H1 (cell line): ENCODE data around the gene JPH2. TPM values are rescaled to one million over a fixed set of nuclear protein-coding genes. Genes with fewer than 3 reads are reported as not detected.

Source experiments
- CTCF ChIA-PET: fragments of 300-600 bp; sonication (Branson Sonifier 250); formaldehyde crosslinking; loops from one replicate; lab custom pipeline; 2021; ENCODE audit not compliant: partially characterized antibody; lab: Charles Lee
- POLR2A ChIA-PET: fragments of 300-600 bp; sonication (Branson Sonifier 250); formaldehyde crosslinking; loops from one replicate; lab custom pipeline; 2021; ENCODE audit warnings: inconsistent platforms; ENCODE audit not compliant: partially characterized antibody; lab: Charles Lee
- DNase-seq, 2 experiments: peaks; one replicate each; pipeline versions ENCODE4 v3.0.0 to v3.0.0-alpha.2; 2010 to 2022; ENCODE audit warnings: low spot score in 2 of 2, low read depth in 1 of 2, mixed read lengths in 1 of 2
- FAIRE-seq: peaks from 2 replicates; lab custom pipeline; 2011; peaks lifted over from hg19 to GRCh38; lab: Jason Lieb, UNC
- H2AFZ ChIP-seq: 2 replicates; pipeline ENCODE4 v1.8.1; 2012; ENCODE audit warnings: low read length, inconsistent platforms
- H2AK5ac ChIP-seq: 2 replicates; pipeline ENCODE4 v1.6.1; 2013; ENCODE audit warnings: low read depth, low read length
- H2BK120ac ChIP-seq: replicated peaks from 2 replicates; pipeline ENCODE3; 2013; ENCODE audit warnings: low read depth, low read length, inconsistent platforms
- H2BK12ac ChIP-seq: 2 replicates; pipeline ENCODE4 v1.6.1; 2013; ENCODE audit warnings: low read depth, low read length
- H2BK15ac ChIP-seq: 2 replicates; pipeline ENCODE4 v1.6.1; 2013; ENCODE audit warnings: low read length
- H2BK20ac ChIP-seq: 2 replicates; pipeline ENCODE4 v1.6.1; 2013; ENCODE audit warnings: low read length
- H2BK5ac ChIP-seq: 2 replicates; pipeline ENCODE4 v1.6.1; 2013; ENCODE audit warnings: low read depth, low read length
- H3K14ac ChIP-seq: 2 replicates; pipeline ENCODE4 v1.6.1; 2013; ENCODE audit warnings: inconsistent platforms; ENCODE audit not compliant: insufficient read length
- H3K18ac ChIP-seq: 2 replicates; pipeline ENCODE4 v1.6.1; 2013; ENCODE audit warnings: low read length; ENCODE audit errors: extremely low read depth
- H3K23ac ChIP-seq: 2 replicates; pipeline ENCODE4 v1.6.1; 2013; ENCODE audit warnings: inconsistent platforms; ENCODE audit not compliant: insufficient read length
- H3K23me2 ChIP-seq: 2 replicates; pipeline ENCODE4 v1.6.1; 2013; ENCODE audit warnings: low read depth, low read length
- H3K27ac ChIP-seq: 2 replicates; pipeline ENCODE4 v1.6.1; 2011; ENCODE audit warnings: low read depth, low read length, inconsistent platforms
- H3K27me3 ChIP-seq, 4 experiments: replicated peaks in 1 of 4; 1 replicate in 1 of 4; 2 replicates in 3 of 4; pipeline versions ENCODE4 v1.6.1 to v1.8.1; 2011 to 2013; ENCODE audit warnings: low read length in 3 of 4, mild to moderate bottlenecking in 3 of 4, inconsistent platforms in 2 of 4, mixed read lengths in 2 of 4, moderate library complexity in 1 of 4; ENCODE audit not compliant: control insufficient read depth in 3 of 4, insufficient read depth in 3 of 4; ENCODE audit errors: extremely low read depth in 1 of 4
- H3K36me3 ChIP-seq, 4 experiments: 2 replicates each; pipeline versions ENCODE4 v1.6.1 to v1.8.1; 2011 to 2013; ENCODE audit warnings: mild to moderate bottlenecking in 4 of 4, low read length in 3 of 4, moderate library complexity in 2 of 4, control low read depth in 1 of 4, inconsistent platforms in 1 of 4; ENCODE audit not compliant: insufficient read depth in 4 of 4, control insufficient read depth in 2 of 4
- H3K4ac ChIP-seq: replicated peaks from 2 replicates; pipeline ENCODE3; 2013; ENCODE audit warnings: low read length, low read depth, mixed read lengths, inconsistent platforms; ENCODE audit not compliant: insufficient read length
- H3K4me1 ChIP-seq, 4 experiments: replicated peaks in 1 of 4; 1 replicate in 1 of 4; 2 replicates in 3 of 4; pipeline versions ENCODE4 v1.6.1 to v1.8.1; 2011 to 2013; ENCODE audit warnings: low read length in 3 of 4, inconsistent platforms in 2 of 4, mixed read lengths in 1 of 4; ENCODE audit not compliant: insufficient read depth in 4 of 4, control insufficient read depth in 3 of 4
- H3K4me2 ChIP-seq, 2 experiments: 2 replicates each; pipeline versions ENCODE4 v1.6.1 to v1.8.1; 2011 to 2013; ENCODE audit warnings: low read depth in 2 of 2, low read length in 2 of 2, control low read depth in 1 of 2, inconsistent platforms in 1 of 2, mild to moderate bottlenecking in 1 of 2; ENCODE audit not compliant: insufficient read depth in 1 of 2
- H3K4me3 ChIP-seq, 4 experiments: fragments of 200-600, 300-600 bp in 1 of 4; sonication (generic), shearing (Covaris generic), sonication (Bioruptor Twin) in 1 of 4; 2 replicates each; pipeline versions ENCODE4 v1.5.1 to v1.8.1; 2011 to 2016; ENCODE audit warnings: low read length in 4 of 4, low read depth in 3 of 4, control low read depth in 2 of 4, inconsistent platforms in 2 of 4, mild to moderate bottlenecking in 2 of 4, mixed read lengths in 1 of 4, moderate library complexity in 1 of 4; ENCODE audit not compliant: insufficient read depth in 2 of 4; ENCODE audit errors: extremely low read depth in 1 of 4
- H3K56ac ChIP-seq: replicated peaks from 2 replicates; pipeline ENCODE3; 2013; ENCODE audit warnings: low read depth, mild to moderate bottlenecking, mixed read lengths, low read length, inconsistent platforms; ENCODE audit not compliant: insufficient read length
- H3K79me1 ChIP-seq: 2 replicates; pipeline ENCODE4 v1.6.1; 2013; ENCODE audit warnings: low read depth, low read length, control low read depth
- H3K79me2 ChIP-seq, 2 experiments: 2 replicates each; pipeline versions ENCODE4 v1.6.1 to v1.8.1; 2012 to 2013; ENCODE audit warnings: low read length in 2 of 2, mild to moderate bottlenecking in 2 of 2, inconsistent platforms in 1 of 2; ENCODE audit not compliant: insufficient read depth in 2 of 2, control insufficient read depth in 1 of 2
- H3K9ac ChIP-seq, 4 experiments: replicated peaks in 1 of 4; 1 replicate in 1 of 4; 2 replicates in 3 of 4; pipeline versions ENCODE4 v1.6.1 to v1.8.1; 2011 to 2013; ENCODE audit warnings: low read depth in 3 of 4, low read length in 3 of 4, control low read depth in 2 of 4, mild to moderate bottlenecking in 2 of 4, moderate library complexity in 2 of 4, inconsistent platforms in 1 of 4; ENCODE audit errors: extremely low read depth in 1 of 4
- H3K9me3 ChIP-seq, 2 experiments: 2 replicates each; pipeline versions ENCODE4 v1.6.1 to v1.8.1; 2012 to 2013; ENCODE audit warnings: mild to moderate bottlenecking in 2 of 2, moderate library complexity in 2 of 2, control low read depth in 1 of 2, inconsistent platforms in 1 of 2, low read depth in 1 of 2, low read length in 1 of 2, mixed read lengths in 1 of 2; ENCODE audit not compliant: insufficient read depth in 2 of 2
- H4K20me1 ChIP-seq, 2 experiments: replicated peaks in 1 of 2; 2 replicates each; pipeline versions ENCODE3 to v1.8.1; 2011 to 2013; ENCODE audit warnings: inconsistent platforms in 2 of 2, low read length in 2 of 2, mild to moderate bottlenecking in 1 of 2; ENCODE audit not compliant: insufficient read depth in 2 of 2, control insufficient read depth in 1 of 2
- H4K5ac ChIP-seq: 2 replicates; pipeline ENCODE4 v1.6.1; 2013; ENCODE audit warnings: low read length, low read depth, mixed read lengths, inconsistent platforms; ENCODE audit not compliant: insufficient read length
- H4K8ac ChIP-seq: 2 replicates; pipeline ENCODE4 v1.8.0; 2013; ENCODE audit warnings: mild to moderate bottlenecking, moderate library complexity, low read length, inconsistent platforms; ENCODE audit not compliant: insufficient read depth; ENCODE audit errors: extremely low read depth
- H4K91ac ChIP-seq: replicated peaks from 2 replicates; pipeline ENCODE3; 2013; ENCODE audit warnings: low read length, mixed read lengths, inconsistent platforms; ENCODE audit not compliant: insufficient read length
- CEBPB ChIP-seq: IDR thresholded peaks from 2 replicates; pipeline ENCODE4 v1.6.1; 2012; ENCODE audit warnings: low read depth, low read length
- GTF2F1 ChIP-seq: IDR thresholded peaks from 2 replicates; pipeline ENCODE4 v1.6.1; 2012; ENCODE audit warnings: low read depth, low read length, improper control_type of control experiment, borderline replicate concordance
- SIN3A ChIP-seq, 2 experiments: IDR thresholded peaks in 1 of 2; conservative IDR thresholded peaks in 1 of 2; 2 replicates each; pipeline ENCODE4 v1.6.1; 2011 to 2012; ENCODE audit warnings: low read length in 2 of 2, improper control_type of control experiment in 1 of 2, low read depth in 1 of 2, mild to moderate bottlenecking in 1 of 2
- SRF ChIP-seq: IDR thresholded peaks from 2 replicates; pipeline ENCODE4 v1.6.1; 2011; ENCODE audit warnings: mild to moderate bottlenecking, low read depth, low read length, moderate library complexity
- WGBS, 2 experiments: shearing (Covaris generic) in 1 of 2; methylation state at CpG; one replicate each; pipeline versions ENCODE4 v1.1.6 to v1.1.7; 2013 to 2015; ENCODE audit warnings: low lambda C conversion rate in 2 of 2, mixed read lengths in 2 of 2, inconsistent platforms in 1 of 2, low coverage in 1 of 2, missing lambda C conversion rate in 1 of 2; ENCODE audit not compliant: insufficient replicate concordance in 2 of 2, insufficient coverage in 1 of 2, insufficient read length in 1 of 2; ENCODE audit errors: extremely low coverage in 1 of 2, missing lambda C conversion rate in 1 of 2; 5-methylcytosine and 5-hydroxymethylcytosine counted together
- polyA plus RNA-seq, 7 experiments: library from polyadenylated mRNA; depleted of rRNA in 3 of 7; stranded (reverse) in 5 of 7; unstranded in 2 of 7; fragments of >200 nt in 5 of 7; fragments of 200-250 nt in 2 of 7; gene quantifications; 1 replicate in 5 of 7; 2 replicates in 1 of 7; 4 replicates in 1 of 7; pipeline versions ENCODE4 v1.2.1 to v1.2.3, GENCODE V29; 2011 to 2013; ENCODE audit warnings: missing spikeins in 2 of 7, mixed read lengths in 2 of 7
- total RNA-seq: library from RNA; stranded (reverse); fragmentation: NEBNext Ultra II Directional; extraction: Animal tissue kit (Norgen Biotek cat#: 25700); gene quantifications from 2 replicates; pipeline ENCODE4 v1.2.1, GENCODE V29; 2021

JPH2 gene
- total and polyA plus RNA-seq, 2 of the 8 experiments (the other 6 are each of a cell fraction or from before 2014, with no cell fraction given): 0.59 to 1.3 TPM

- no peak overlapping the region for H2BK5ac ChIP-seq
- H3K4me2 ChIP-seq: no peak overlapping the region
- H3K9me3 ChIP-seq: no peaks in the 10 kb centered on the region
- H3K14ac ChIP-seq: no peak overlapping the region
- peaks cover 4 to 34% (median 15%) of the 10 kb centered on the region in 4 experiments; a peak in 5 of 8 replicates for H3K36me3 ChIP-seq
- H2BK20ac ChIP-seq: no peak overlapping the region
- no peak overlapping the region for H3K9ac ChIP-seq
- H3K23me2 ChIP-seq: peaks cover 8% of the 10 kb centered on the region
- peaks cover 1 to 6% (median 4%) of the 10 kb centered on the region in 4 experiments for H3K4me1 ChIP-seq
- 79% methylated on average over 3 of the region's 3 CpGs; no CpG with 5 or more reads in 1 of the 2 experiments for WGBS, 2 experiments
- no peak overlapping the region for H2AK5ac ChIP-seq
- H3K79me1 ChIP-seq: peaks cover 5% of the 10 kb centered on the region
- H3K23ac ChIP-seq: no peak overlapping the region
- ChIA-PET POLR2A (no interaction called here), CTCF (interaction anchor here (1.2 to 1.9 kb wide), 2 partner anchors 15 to 91 kb away, joined by 3 to 7 read pairs; no protein-coding TSS in a partner anchor)
- peaks cover 11 to 70% of the 10 kb centered on the region in 2 experiments for H3K79me2 ChIP-seq
- H3K18ac ChIP-seq: no peak overlapping the region
- no peak overlapping the region for H2BK120ac ChIP-seq
- no peak overlapping the region for H3K27ac ChIP-seq
- no peak overlapping the region for H3K4ac ChIP-seq
- no peak overlapping the region for H3K56ac ChIP-seq
- TF ChIP-seq CEBPB (no peak), GTF2F1 (no peak), SIN3A (conservative IDR thresholded peaks at IDR 0.05 in 1 of 2, IDR thresholded peaks at IDR 0.05 in 1 of 2; ENCODE audit: low read depth in 1 of 2, low read length in 2 of 2) (no peak), SRF (no peak)
- FAIRE-seq (no peak), DNase-seq (no peak)
- no peaks in the 10 kb centered on the region for H3K27me3 ChIP-seq
- H4K91ac ChIP-seq: no peak overlapping the region
- no peak overlapping the region for H2AFZ ChIP-seq
- H2BK15ac ChIP-seq: no peak overlapping the region
- H3K4me3 ChIP-seq: no peak overlapping the region
- H4K5ac ChIP-seq: no peak overlapping the region
- H2BK12ac ChIP-seq: no peak overlapping the region
- H4K20me1 ChIP-seq: peaks cover 3 to 6% of the 10 kb centered on the region in 2 experiments
- no peak overlapping the region for H4K8ac ChIP-seq
Observed at GRCh38 chr20:44207126-44207723, 20.2 kb upstream of the JPH2 start.
